G401.6 (cell line): ENCODE measurements around the gene A4GALT.
"Not testable (repeated sequence)": the region's sequence is repeated elsewhere in the genome, so short reads cannot be mapped to it uniquely, and the experiment has no call there.

ENCODE experiments used
- FAIRE-seq: peaks from 2 replicates; lab custom pipeline; 2012; peaks lifted over from hg19 to GRCh38; lab: Jason Lieb, UNC

Gene A4GALT, protein sequence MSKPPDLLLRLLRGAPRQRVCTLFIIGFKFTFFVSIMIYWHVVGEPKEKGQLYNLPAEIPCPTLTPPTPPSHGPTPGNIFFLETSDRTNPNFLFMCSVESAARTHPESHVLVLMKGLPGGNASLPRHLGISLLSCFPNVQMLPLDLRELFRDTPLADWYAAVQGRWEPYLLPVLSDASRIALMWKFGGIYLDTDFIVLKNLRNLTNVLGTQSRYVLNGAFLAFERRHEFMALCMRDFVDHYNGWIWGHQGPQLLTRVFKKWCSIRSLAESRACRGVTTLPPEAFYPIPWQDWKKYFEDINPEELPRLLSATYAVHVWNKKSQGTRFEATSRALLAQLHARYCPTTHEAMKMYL

DNA sequence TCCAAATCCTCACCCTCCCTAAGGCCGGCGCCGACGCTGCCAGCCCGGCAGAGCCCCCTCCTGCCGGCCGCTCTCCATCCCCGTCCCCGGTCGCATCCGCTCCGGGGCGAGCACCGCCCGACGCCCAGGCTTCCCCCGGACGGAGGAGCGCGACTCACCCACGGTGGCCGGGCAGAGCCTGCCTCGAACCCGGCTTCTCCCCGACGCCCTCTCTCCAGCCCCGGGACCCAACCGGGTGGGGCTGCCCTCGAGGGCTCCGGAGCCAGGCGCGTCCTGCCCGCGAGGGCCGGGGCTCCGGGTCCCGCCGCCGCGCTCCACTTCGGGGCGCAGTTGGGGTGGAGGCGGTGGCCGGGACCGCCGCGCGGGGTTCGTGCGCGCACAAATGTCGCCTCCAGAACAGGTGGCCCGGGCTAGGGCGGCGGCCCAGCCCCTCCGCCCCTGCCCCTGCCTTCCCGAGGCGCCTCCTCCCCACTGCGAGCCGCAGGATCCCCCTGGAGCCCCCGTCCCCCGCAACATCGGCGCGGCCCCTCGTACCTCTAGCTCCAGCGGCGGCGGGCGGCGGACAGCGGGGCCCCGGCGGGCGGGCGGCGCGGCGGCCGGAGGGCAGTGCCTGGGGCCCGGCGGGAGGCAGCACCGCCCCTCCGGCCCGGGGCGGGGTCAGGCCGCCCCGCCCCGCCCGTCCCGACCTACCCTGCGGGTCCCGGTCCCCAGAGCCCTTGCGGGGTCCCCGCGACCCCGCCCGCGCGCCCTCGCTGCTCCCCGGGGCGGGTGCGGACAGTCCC, at the start of gene A4GALT:
A4GALT (minus strand) TSS at position 608 of the 782 bp plus-strand sequence. CDS start 26,919 bp downstream, outside the sequence.
- FAIRE-seq: no peak

DNA sequence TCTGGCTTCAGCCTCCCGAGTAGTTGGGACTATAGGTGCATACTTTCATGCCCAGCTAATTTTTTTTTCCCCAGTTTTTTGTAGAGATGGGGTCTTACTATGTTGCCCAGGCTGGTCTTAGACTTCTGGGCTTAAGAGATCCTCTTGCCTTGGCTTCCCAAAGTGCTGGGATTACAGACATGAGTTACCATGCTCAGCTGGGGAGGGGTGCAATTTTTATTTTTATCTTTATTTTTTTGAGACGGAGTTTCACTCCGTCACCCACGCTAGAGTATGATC, 49.7 kb upstream of the A4GALT start:
- no peak for FAIRE-seq

DNA sequence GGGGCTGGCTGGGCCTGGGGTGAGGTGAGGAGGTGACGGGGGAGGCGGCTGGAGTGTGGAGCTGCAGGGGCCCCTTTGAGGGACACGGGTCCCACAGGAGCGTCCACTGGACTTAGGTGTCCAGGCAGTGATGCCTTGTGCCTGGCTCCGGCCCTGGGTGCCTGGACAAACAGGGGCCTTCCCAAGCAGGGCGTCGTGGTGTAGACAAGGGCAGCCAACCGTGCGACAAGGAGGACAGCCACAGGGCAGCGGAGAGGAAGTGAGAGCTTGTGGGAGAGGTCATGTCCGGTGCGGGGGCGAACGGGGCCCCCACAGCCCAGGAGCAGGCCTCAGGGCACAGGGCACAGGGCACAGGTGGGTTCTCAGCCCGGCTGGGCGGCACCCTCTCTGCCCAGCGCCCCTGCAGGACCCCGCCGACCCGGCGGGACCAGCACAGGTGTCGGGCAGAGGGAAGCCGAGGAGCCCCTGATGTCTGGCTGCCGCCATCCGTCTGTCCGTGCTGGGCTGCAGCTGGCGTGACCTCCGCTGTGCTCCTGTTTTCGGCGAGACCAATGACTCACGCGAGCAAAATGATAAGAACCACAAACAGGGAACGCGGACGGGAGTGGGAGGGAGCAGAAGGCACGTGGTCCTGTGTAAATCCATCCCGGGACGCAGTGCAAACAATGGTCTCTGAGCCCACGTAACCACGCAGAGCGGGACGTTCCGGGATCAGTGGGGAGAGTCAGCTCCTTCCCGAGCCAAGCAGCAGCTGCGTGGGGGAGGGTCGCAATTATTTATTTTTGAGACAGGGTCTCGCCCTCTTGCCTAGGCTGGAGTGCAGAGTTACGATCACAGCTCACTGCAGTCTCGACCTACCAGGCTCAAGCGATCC, 49.1 kb upstream of the A4GALT start:
- no peak for FAIRE-seq

DNA sequence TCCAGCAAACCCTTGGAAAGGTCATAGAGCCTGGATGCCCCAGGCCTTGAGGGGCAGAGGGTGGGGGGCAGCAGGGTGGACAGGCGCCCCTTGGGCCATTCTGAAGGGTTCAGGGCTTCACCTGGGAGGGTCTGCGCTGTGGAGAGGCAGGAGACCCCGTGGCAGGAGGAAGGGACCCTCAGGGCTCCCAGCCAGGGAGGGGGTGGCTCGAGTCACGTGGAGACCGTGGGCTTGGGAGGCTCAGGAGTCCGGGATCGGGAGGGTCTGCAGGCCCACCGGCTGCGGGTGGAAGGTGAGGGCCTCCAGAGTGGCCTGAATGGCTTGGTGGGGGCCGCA, 48.5 kb upstream of the A4GALT start:
- no peak for FAIRE-seq

DNA sequence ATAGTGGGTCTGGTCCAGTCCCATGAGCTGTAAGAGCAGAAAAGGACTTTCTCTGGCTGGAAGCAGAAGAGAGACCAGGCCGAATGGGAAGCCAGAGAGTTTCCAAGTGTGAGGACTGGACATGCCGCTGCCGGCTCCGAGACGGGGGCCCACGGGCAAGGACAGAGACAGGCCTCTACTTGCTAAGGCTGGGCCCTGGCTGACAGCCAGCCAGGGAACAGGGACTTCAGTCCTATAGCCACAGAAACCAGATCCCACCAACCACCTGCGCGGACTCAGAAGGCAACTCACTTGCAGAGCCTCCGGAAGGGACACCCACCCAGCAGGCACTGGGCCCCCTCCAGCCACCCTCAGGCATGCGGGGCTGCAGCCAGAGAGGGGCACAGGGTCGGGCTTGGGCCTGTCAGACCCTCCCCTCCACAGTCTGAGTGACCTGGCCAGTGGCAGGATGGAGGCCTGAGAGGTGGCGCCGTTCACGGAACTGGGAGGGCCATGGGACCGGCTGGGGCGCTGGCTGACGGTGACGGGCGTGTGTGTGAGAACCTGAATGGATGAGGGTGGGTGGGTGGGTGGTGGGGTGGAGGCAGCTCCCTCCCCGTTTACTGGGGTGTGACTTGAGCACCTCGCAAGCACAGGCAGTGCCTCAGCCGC, 47.8 kb upstream of the A4GALT start:
- no peak for FAIRE-seq

DNA sequence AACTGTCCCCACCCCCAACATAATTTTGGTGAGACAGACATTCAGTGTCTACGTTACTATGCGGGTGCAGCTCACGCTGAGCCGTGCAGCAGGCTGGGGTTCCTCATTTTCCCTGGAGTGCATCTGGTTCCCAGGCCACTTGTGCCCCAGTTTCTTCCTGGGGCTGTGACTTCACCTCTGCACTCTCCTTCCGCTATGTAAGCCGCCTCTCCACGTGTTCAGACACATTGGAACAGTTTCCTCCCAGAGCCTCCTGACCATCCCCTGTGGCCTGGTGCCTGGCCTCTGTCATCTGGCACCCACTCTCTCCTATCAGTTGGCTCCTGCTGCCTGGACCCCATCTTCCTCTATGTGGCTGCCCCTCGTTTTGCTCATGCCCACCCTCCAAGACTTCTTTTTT, 46.2 kb upstream of the A4GALT start:
- no peak for FAIRE-seq

DNA sequence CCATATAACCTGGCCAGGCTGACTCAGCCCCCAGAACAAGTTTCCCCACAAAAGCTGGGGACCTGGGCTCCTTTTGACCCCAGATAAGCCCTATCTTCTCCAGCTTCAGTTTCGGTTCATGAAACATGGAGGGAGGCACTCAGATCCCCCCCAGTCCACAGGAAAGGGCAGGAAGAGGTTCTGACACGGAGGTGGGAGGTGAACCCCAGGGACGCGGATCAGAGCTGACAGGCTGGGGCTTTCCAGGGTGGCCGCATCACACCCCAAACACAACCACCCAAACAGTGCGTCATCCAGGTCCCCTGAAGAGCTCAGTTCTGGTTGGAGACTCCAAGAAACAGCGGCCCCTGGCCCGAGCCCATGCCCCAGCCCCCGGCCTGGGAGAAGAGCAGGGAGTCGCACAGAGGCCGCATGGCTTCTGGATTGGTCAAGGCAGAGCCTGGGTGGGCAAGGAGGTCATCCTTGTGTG, 44.3 kb upstream of the A4GALT start:
- no peak for FAIRE-seq

DNA sequence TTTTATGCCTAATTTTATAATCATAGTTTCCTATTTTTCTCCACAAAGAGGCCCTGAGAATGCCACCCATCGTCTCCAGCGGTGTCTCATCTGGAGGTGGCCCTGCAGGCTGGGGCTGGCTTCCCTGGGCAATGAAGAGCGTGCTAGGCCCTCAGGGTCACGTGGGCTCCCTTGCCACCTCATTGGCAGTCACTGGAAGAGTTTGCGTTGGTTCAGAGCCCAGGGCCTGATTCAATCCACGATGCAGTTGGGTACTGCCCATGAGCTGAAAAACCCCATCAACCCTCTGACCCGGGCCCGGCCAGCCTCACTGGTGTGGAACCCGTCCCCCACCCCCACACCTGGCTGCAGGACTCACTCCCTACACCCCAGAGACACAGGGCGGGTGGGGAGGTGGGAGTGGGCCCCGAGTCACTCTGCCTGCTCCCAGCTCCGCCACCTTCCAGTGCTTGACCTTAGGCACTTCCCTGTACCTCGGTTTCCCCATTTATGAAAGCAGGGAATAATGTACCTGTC, 43.4 kb upstream of the A4GALT start:
- no peak for FAIRE-seq

DNA sequence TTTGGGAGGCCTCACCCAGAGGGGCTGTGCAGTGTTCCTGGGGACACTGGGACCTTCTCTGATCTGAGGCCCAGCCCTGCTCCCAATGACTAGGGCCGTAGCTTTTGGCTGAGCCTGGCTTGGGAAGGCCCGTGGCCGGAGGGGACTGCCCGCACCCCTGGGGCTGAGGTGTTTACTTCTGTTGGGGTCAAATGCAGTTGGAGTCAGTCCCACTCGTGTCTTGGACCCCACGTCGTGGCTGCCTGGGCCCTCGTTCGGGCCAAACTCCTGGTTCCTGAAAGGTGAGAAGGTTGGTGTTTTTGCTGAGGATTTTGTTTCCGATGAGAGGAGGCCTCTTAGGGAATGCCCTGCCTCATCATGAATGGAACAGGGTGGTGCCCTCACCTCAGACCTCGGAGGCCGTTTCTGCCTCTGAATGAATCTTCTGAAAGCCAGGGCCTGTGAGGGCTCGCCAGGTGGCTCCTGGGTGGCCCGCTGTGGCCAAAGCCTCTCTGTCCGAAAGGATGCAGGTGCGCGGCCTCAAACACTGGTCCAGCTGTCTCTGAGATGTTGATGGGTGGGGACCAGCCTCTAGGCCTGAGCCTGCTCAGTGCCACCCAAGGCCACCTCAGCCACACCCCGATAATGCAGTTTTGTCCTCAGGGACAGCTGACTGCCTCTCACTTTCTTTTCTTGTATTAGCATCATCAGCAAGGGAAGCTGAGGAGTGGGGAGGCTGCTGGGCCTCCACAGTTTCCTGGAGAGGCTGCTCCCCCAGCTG, 40.3 kb upstream of the A4GALT start:
- FAIRE-seq: no peak

DNA sequence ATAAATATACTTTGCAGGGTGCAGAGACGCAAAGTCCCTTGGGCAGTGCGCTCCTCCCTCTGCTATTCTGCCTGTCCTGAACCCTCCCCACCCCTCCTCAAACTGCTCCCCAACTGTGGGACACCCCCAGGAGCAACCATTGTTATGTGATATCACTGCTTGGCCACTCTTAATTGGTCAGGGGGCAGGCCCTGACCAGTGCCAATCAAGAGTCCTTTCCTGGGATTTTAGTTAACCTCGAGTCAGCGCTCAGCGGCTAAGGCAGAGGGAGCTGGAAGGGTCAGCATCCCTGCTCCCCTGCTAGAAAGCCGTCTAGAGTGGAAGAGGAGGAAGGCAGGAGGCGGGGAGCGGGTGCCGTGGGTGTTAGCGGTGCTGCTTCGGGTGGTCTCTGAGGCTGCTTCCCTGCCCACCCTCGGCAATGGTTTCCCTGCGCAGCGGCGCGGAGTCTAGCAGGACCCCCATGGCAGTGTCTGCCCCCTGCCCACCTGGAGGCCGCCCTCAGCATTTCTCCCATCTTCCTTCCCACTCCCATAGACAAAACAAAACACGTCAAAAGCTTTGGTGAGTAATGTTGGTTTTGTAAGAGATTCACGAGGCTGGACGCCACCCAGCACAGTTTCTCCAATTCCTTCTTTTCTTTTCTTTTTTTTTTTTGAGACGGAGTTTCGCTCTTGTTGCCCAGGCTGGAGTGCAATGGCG, 38.4 kb upstream of the A4GALT start:
- no peak for FAIRE-seq

DNA sequence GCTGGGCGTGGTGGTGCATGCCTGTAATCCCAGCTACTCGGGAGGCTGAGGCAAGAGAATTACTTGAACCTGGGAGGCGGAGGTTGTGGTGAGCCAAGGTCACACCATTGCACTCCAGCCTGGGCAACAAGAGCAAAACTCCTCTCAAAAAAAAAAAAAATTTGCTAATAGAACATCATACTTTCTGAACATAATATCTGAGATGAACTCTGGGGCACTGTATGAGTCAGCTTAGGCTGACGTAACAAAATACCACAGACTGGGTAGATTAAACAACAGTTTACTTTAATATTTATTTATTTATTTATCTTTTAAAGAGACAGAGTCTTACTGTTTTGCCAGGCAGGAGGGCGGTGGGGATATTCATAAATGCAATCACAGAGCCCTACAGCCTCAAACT, 34.9 kb upstream of the A4GALT start:
- FAIRE-seq: not testable (repeated sequence)

DNA sequence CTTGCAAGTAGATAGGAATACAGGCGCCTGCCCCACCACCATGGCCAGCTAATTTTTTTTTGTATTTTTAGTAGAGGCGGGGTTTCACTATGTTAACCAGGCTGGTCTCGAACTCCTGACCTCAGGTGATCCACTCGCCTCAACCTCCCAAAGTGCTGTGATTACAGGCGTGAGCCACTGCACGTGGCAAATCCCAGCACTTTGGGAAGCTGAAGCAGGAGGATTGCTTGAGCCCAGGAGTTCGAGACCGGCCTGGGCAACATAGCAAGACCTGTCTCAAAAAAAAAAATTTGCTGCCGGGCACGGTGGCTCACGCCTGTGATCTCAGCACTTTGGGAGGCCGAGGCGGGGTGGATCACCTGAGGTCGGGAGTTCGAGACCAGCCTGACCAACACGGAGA, 34.5 kb upstream of the A4GALT start:
- not testable (repeated sequence) for FAIRE-seq

DNA sequence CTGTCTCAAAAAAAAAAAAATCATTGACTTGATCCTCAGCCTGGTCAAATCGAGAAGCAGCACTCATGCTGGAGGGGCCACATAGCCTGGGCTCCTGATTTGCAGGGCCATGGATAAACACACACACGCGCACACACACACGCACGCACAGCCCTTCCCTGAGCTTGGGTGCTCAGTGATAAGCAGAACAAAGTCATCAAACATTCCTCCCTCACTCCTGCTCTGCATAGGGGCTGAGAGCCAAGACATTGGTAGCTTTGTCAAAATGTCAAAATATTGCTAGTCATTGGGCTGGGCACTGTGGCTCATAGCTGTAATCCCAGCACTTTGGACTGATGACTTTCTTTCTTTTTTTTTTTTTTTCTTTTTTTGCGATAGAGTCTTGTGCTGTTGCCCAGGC, 34.0 kb upstream of the A4GALT start:
- FAIRE-seq: no peak

DNA sequence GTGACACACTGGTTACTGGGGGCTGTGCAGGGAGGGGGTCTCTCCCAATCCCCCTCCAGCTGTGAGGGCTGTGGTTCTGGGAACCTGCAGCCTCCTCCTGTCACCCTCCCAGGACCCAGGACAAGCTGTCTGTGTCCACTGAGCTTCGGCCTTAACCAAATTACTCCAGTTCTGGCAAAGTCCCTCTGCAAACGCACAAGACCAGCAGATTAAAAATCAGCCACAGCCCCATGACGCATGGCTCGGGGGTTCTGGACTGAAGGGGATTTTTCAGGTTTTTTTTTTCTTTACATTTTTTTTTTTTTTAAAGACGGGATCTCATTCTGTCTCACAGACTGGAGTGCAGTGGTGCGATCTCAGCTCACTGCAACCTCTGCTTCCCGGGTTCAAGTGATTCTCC, 32.2 kb upstream of the A4GALT start:
- no peak for FAIRE-seq

DNA sequence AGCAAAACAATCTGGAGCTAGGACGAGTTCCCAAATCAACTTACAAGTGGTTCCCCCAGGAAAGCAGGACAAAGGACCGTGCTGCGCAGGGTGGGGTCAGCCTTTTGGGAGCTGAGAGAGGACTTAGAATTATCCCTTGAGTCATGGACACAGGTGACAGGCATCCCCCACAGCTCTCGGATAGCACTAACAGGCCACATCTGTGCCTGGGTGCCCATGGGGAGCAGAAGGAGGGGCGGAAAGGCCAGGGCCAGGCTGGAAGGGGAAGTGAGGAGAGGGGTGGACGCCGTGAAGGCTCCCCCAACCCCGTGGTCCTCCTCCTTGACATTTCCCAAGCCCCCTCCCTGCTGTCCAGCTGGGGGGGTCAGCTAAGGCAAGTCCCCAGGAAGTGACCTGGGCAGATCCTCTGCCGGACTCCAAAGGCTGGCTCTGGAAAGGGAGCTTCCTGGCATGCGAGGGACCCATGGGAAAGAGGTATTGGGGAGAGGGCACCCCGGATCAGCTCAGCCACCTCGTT, 31.6 kb upstream of the A4GALT start:
- no peak for FAIRE-seq

DNA sequence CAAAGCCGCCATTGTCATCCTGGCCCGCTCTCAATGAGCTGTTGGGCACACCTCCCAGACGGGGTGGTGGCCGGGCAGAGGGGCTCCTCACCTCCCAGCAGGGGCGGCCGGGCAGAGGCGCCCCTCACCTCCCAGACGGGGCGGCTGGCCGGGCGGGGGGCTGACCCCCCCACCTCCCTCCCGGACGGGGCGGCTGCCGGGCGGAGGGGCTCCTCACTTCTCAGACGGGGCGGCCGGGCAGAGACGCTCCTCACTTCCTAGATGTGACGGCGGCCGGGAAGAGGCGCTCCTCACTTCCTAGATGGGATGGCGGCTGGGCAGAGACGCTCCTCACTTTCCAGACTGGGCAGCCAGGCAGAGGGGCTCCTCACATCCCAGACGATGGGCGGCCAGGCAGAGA, 29.8 kb upstream of the A4GALT start:
- not testable (repeated sequence) for FAIRE-seq

DNA sequence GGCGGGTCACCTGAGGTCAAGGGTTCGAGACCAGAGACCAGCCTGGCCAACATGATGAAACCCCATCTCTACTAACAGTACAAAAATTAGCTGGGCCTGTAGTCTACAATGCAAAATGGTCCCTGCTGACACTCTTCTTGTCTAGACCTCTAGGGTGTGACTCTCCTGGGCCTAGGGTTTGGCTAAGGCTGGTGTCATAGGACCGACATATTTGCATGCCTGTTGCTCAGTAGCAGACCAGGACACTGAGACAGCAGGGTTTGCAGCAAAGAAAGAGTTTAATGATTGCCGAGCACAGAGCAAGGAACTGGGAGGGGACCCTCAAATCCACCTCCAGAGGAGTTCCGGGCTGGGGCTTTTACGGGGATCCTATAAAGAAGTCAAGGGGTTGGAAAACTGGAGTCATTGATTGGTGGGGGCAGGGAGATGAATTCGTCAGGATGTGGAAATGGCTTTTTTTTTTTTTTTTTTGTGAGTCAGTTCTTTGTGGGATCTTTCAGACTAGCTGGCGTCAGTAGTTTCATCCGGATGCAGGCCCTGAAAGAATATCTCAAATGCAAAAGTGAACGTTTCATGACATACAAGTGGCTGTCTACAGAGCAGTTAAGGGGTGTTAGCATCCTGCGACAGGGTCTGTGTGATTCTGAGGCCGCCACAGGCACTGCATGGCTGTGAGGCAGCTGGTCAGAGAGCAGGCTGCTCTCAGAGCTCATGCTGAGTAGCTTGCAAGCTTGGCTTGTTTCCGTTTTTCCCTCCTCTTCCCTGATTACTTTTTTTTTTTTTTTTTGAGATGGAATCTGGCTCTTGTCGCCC, 27.2 kb upstream of the A4GALT start:
- FAIRE-seq: no peak

DNA sequence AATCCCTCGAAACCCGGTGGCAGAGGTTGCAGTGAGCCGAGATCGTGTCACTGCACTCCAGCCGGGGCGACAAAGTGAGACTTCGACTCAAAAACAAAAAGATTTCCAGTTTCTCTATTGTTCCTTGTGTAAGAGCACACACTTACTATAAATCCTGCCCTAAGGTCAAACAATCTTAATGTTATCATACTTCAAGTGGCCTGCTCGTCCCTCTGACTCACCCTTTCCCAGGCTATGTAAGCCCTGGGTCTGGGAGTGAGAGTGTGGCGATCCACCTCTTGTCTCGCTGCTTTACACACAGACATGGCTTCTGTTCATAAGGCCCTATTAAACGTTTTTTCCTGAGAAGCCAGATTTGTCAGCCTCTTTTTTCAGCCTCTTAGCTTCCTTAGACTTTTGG, 24.4 kb upstream of the A4GALT start:
- FAIRE-seq: no peak

DNA sequence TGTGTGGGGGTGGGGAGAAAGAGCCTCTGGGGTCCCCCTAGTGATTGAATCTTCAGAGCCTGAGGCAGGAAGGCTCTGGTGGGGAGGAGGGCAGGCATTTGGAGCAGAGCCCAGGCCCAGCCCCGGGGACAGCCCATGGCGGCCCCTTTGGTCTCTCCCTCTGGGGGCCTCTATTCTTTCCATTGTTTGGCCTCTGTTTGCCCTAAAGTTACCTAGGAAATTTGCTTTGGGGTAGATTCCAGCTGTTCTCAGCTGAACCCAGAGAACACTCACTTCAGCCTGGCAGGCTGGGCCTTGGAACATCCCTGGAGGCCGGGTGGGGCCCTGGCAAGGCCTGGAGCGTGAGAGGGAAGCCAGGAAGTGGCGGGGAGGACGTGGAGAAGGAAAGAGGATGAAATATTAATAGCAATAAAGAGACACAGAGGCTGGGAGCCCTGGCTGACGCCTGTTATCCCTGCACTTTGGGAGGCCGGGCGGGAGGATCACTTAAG, 22.9 kb upstream of the A4GALT start:
- no peak for FAIRE-seq

DNA sequence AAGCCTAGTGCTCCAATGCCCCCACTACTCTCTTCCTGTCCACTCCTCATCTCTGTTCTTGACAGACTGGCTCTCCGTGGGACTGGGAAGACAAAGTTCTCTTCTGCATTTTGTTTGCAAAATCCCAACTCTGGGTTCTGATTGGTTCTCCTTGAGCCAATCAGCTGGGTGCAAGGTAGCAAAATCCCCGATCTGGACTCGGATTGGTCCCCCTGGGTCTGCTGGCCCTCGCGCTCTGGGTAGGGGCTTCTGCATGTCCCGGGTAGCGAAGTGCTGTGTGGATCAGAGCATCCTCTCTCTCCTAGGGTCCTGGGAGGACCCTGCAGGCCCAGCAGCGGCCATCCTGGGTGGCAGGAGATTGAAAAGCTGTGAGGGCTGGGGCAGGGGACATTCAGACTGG, 22.3 kb upstream of the A4GALT start:
- FAIRE-seq: no peak
